HepG2 (cell line): ENCODE data around the gene NADK2. TPM values are rescaled to one million over a fixed set of nuclear protein-coding genes. Genes with fewer than 3 reads are reported as not detected.

Experiments used
- ADNP ChIP-seq: sonication (generic); formaldehyde crosslinking; IDR thresholded peaks from 2 replicates; pipeline ENCODE4 v1.4.0; 2020; ENCODE audit warnings: missing genetic modification reagents
- AGO1 ChIP-seq: fragments of 200-400 bp; formaldehyde crosslinking; IDR thresholded peaks from 2 replicates; pipeline ENCODE4 v1.6.1; 2017; ENCODE audit warnings: mild to moderate bottlenecking, low read depth, low read length, moderate library complexity; ENCODE audit not compliant: poor library complexity, severe bottlenecking
- ATF4 ChIP-seq, 2 experiments: fragments of 450-650 bp in 1 of 2; sonication (generic) in 1 of 2; formaldehyde crosslinking; IDR thresholded peaks; 2 replicates each; pipeline versions ENCODE4 v1.5.0 to v1.8.0; 2020 to 2022; ENCODE audit warnings: mild to moderate bottlenecking in 1 of 2, missing genetic modification reagents in 1 of 2
- CBFB ChIP-seq: sonication (generic); formaldehyde crosslinking; IDR thresholded peaks from 2 replicates; pipeline ENCODE4 v1.4.0; 2020; ENCODE audit warnings: missing genetic modification reagents
- GATA4 ChIP-seq: sonication (generic); IDR thresholded peaks from 2 replicates; pipeline ENCODE4 v1.6.1; 2016; ENCODE audit warnings: antibody characterized with exemption, low read depth, borderline replicate concordance
- HNF4A ChIP-seq: sonication (generic); formaldehyde crosslinking; IDR thresholded peaks from 2 replicates; pipeline ENCODE4 v1.4.0; 2020; ENCODE audit warnings: missing genetic modification reagents
- KAT2B ChIP-seq: fragments of 150-350 bp; IDR thresholded peaks from 2 replicates; pipeline ENCODE4 v1.6.1; 2014; ENCODE audit warnings: low read depth, low read length, borderline replicate concordance
- KLF12 ChIP-seq: sonication (generic); formaldehyde crosslinking; IDR thresholded peaks from 2 replicates; pipeline ENCODE4 v1.4.0; 2020; ENCODE audit warnings: missing genetic modification reagents, borderline replicate concordance
- KLF13 ChIP-seq: sonication (generic); formaldehyde crosslinking; IDR thresholded peaks from 2 replicates; pipeline ENCODE4 v1.4.0; 2020; ENCODE audit warnings: mild to moderate bottlenecking, missing genetic modification reagents
- KMT2B ChIP-seq: IDR thresholded peaks from 2 replicates; pipeline ENCODE4 v1.6.1; 2016; ENCODE audit warnings: missing genetic modification reagents, missing compliant biosample characterization
- MTF1 ChIP-seq: sonication (generic); formaldehyde crosslinking; IDR thresholded peaks from 2 replicates; pipeline ENCODE4 v1.5.0; 2020; ENCODE audit warnings: missing genetic modification reagents
- NONO ChIP-seq, 2 experiments: fragments of 450-650 bp in 1 of 2; sonication (generic) in 1 of 2; formaldehyde crosslinking in 1 of 2; IDR thresholded peaks in 1 of 2; conservative IDR thresholded peaks in 1 of 2; 2 replicates each; pipeline versions ENCODE4 v1.6.1 to v1.8.0; 2017 to 2022; ENCODE audit warnings: mild to moderate bottlenecking in 1 of 2, missing genetic modification reagents in 1 of 2, moderate library complexity in 1 of 2
- SUZ12 ChIP-seq: fragments of 150-350 bp; IDR thresholded peaks from 2 replicates; pipeline ENCODE4 v1.6.1; 2014; ENCODE audit warnings: low read depth, low read length
- TCF12 ChIP-seq, 2 experiments: fragments of 450-650 bp in 1 of 2; sonication (generic) in 1 of 2; formaldehyde crosslinking in 1 of 2; IDR thresholded peaks; 2 replicates each; pipeline versions ENCODE4 v1.6.1 to v1.8.0; 2017 to 2022; ENCODE audit warnings: antibody characterized with exemption in 1 of 2, mild to moderate bottlenecking in 1 of 2, missing genetic modification reagents in 1 of 2, moderate library complexity in 1 of 2
- WIZ ChIP-seq: sonication (generic); formaldehyde crosslinking; IDR thresholded peaks from 2 replicates; pipeline ENCODE4 v1.5.1; 2020; ENCODE audit warnings: mild to moderate bottlenecking, missing genetic modification reagents
- YY1 ChIP-seq: IDR thresholded peaks from 2 replicates; pipeline ENCODE4 v1.6.1; 2011; ENCODE audit warnings: low read length, low read depth, moderate library complexity, mild to moderate bottlenecking; ENCODE audit not compliant: insufficient read depth, insufficient replicate concordance
- ZNF644 ChIP-seq: IDR thresholded peaks from 2 replicates; pipeline ENCODE4 v1.6.1; 2016; ENCODE audit warnings: low read depth
- ZNF670 ChIP-seq: sonication (generic); formaldehyde crosslinking; IDR thresholded peaks from 2 replicates; pipeline ENCODE4 v1.8.0; 2022; ENCODE audit warnings: mild to moderate bottlenecking, missing genetic modification reagents, borderline replicate concordance
- ZSCAN22 ChIP-seq: sonication (generic); formaldehyde crosslinking; IDR thresholded peaks from 2 replicates; pipeline ENCODE4 v1.4.0; 2020; ENCODE audit warnings: mild to moderate bottlenecking, missing genetic modification reagents
- polyA plus RNA-seq, 8 experiments: library from polyadenylated mRNA; depleted of rRNA in 3 of 8; stranded (reverse) in 7 of 8; unstranded in 1 of 8; fragments of >200 nt; fragmentation: Illumina TruSeq in 4 of 8; extraction: Trizol in 4 of 8; gene quantifications; 2 replicates each; pipeline versions ENCODE4 v1.2.1 to v1.2.3, GENCODE V29; 2011 to 2016; ENCODE audit warnings: low read depth in 4 of 8, missing spikeins in 1 of 8, mixed read lengths in 1 of 8; ENCODE audit not compliant: insufficient read depth in 1 of 8
- total RNA-seq, 5 experiments: library from RNA; depleted of rRNA; stranded (reverse); fragments of >200 nt; fragmentation: Illumina TruSeq; extraction: Trizol; gene quantifications; 2 replicates each; pipeline ENCODE4 v1.2.3, GENCODE V29; 2016; ENCODE audit warnings: low read depth in 1 of 5
- TF ChIP-seq, protein P1 (sequence below): sonication (generic); formaldehyde crosslinking; IDR thresholded peaks from 2 replicates; pipeline ENCODE4 v1.4.0; 2020; ENCODE audit warnings: mild to moderate bottlenecking, missing genetic modification reagents
- TF ChIP-seq, protein P2 (sequence below): sonication (generic); formaldehyde crosslinking; IDR thresholded peaks from 2 replicates; pipeline ENCODE4 v1.5.0; 2020; ENCODE audit warnings: mild to moderate bottlenecking, missing genetic modification reagents, borderline replicate concordance

NADK2 gene
- total and polyA plus RNA-seq, 2 of the 13 experiments (the other 11 are each of a cell fraction or from before 2014, with no cell fraction given) = 13.9 to 71.4 TPM

DNA sequence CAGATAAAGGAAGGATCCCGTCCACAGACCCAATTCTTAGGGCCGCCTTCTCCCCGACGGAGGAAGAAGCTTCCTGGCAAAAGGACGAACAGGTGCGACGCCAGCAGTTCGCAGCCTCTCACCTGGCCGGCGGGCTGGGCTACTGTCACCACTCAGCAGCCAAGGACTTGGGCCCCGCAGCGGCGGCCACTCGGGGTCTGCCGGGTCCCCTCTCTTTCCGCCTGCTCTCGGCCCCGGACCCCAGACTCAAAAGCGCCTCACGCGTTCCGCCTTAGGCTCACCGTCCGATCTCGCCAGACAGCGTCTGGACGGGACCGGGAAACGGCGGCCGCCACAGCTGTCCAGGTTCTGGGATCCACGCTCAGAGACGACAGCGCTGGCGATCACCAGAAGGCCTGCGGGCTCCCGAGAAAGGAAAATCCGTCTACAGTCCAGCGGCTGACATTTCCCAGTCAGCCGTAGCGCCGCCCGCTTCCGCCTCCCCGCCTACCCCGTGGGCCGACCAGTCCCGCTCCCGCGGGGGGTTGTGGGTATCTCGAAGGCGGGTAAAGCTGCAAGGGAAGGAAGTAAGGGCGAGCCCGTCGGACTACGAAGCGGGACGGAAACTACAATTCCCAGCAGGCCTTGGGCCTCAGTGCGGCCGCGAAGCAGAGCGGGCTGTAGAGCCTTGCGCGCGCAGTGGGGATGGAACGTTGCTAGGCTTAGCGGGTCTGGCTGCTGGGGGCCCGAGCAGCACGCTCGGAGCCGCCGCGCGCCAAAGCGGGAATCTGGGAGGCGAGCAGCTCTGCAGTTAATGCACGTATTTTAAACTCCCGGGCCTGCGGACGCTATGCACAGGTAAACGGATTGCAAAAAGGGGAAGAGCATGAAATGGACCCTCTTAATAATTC is 90.0 kb downstream of the NADK2 start, which contains the start of the genes LMBRD2 and SKP2 (continued):
- TF ChIP-seq ATF4 (CRISPR knock-in tag; IDR thresholded peaks at IDR 0.05) (peak in 1 of 2 experiments; percentile 53; a peak in 1 of 4 replicates), KMT2B (peak; percentile 88), NONO (IDR thresholded peaks at IDR 0.05) (no peak), NONO (CRISPR knock-in tag; conservative IDR thresholded peaks at IDR 0.05) (peak; percentile 92), ZSCAN22 (CRISPR knock-in tag) (no peak), CBFB (CRISPR knock-in tag) (peak; percentile 81), MTF1 (CRISPR knock-in tag) (no peak), SUZ12 (peak; percentile 89), YY1 (peak; percentile 76), KAT2B (no peak), ADNP (CRISPR knock-in tag) (no peak), GATA4 (0 out of 2 replicates have a peak, but pooled peaks have one; percentile 40), ZNF670 (CRISPR knock-in tag) (peak; percentile 31; the same call in 1 of the 2 replicates), KLF12 (CRISPR knock-in tag) (no peak; the same call in 1 of the 2 replicates), ZNF644 (peak; percentile 14; the same call in 1 of the 2 replicates), TCF12 (IDR thresholded peaks at IDR 0.05) (no peak), TCF12 (CRISPR knock-in tag; IDR thresholded peaks at IDR 0.05) (no peak), HNF4A (CRISPR knock-in tag) (0 out of 2 replicates have a peak, but pooled peaks have one; percentile 17), WIZ (0 out of 2 replicates have a peak, but pooled peaks have one; percentile 56), AGO1 (peak; percentile 27), KLF13 (CRISPR knock-in tag) (no peak)
- TF ChIP-seq, protein P1, sequence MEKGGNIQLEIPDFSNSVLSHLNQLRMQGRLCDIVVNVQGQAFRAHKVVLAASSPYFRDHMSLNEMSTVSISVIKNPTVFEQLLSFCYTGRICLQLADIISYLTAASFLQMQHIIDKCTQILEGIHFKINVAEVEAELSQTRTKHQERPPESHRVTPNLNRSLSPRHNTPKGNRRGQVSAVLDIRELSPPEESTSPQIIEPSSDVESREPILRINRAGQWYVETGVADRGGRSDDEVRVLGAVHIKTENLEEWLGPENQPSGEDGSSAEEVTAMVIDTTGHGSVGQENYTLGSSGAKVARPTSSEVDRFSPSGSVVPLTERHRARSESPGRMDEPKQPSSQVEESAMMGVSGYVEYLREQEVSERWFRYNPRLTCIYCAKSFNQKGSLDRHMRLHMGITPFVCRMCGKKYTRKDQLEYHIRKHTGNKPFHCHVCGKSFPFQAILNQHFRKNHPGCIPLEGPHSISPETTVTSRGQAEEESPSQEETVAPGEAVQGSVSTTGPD (CRISPR knock-in tag) = peak; percentile 68; the same call in 1 of the 2 replicates
- TF ChIP-seq, protein P2, sequence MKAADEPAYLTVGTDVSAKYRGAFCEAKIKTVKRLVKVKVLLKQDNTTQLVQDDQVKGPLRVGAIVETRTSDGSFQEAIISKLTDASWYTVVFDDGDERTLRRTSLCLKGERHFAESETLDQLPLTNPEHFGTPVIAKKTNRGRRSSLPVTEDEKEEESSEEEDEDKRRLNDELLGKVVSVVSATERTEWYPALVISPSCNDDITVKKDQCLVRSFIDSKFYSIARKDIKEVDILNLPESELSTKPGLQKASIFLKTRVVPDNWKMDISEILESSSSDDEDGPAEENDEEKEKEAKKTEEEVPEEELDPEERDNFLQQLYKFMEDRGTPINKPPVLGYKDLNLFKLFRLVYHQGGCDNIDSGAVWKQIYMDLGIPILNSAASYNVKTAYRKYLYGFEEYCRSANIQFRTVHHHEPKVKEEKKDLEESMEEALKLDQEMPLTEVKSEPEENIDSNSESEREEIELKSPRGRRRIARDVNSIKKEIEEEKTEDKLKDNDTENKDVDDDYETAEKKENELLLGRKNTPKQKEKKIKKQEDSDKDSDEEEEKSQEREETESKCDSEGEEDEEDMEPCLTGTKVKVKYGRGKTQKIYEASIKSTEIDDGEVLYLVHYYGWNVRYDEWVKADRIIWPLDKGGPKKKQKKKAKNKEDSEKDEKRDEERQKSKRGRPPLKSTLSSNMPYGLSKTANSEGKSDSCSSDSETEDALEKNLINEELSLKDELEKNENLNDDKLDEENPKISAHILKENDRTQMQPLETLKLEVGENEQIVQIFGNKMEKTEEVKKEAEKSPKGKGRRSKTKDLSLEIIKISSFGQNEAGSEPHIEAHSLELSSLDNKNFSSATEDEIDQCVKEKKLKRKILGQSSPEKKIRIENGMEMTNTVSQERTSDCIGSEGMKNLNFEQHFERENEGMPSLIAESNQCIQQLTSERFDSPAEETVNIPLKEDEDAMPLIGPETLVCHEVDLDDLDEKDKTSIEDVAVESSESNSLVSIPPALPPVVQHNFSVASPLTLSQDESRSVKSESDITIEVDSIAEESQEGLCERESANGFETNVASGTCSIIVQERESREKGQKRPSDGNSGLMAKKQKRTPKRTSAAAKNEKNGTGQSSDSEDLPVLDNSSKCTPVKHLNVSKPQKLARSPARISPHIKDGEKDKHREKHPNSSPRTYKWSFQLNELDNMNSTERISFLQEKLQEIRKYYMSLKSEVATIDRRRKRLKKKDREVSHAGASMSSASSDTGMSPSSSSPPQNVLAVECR (CRISPR knock-in tag) = peak; percentile 82
